DOHH2 (cell line): ENCODE measurements around the gene LEMD1.
"Not testable (repeated sequence)": the region's sequence is repeated elsewhere in the genome, so short reads cannot be mapped to it uniquely, and the experiment has no call there.

ENCODE experiments used
- H3F3A ChIP-seq: fragments of 200-600 bp; sonication (generic), shearing (Covaris generic); 2 replicates; pipeline ENCODE4 v1.6.0; 2016; ENCODE audit warnings: antibody characterized with exemption, mild to moderate bottlenecking; ENCODE audit not compliant: control insufficient read depth, insufficient read depth
- H3K27ac ChIP-seq: fragments of 200-600 bp; sonication (generic); 2 replicates; pipeline ENCODE4 v1.5.1; 2014; ENCODE audit warnings: low read depth, mild to moderate bottlenecking, low read length, moderate library complexity
- H3K27me3 ChIP-seq: fragments of 200-600 bp; sonication (generic); 2 replicates; pipeline ENCODE4 v1.6.1; 2014; ENCODE audit warnings: mild to moderate bottlenecking, low read length, mixed read lengths; ENCODE audit not compliant: control insufficient read depth
- H3K36me3 ChIP-seq: fragments of 200-600 bp; sonication (generic); 2 replicates; pipeline ENCODE4 v1.6.1; 2014; ENCODE audit warnings: mild to moderate bottlenecking, low read length, moderate library complexity, mixed read lengths; ENCODE audit not compliant: control insufficient read depth
- H3K4me1 ChIP-seq: fragments of 200-600 bp; sonication (generic); 2 replicates; pipeline ENCODE4 v1.6.1; 2014; ENCODE audit warnings: mild to moderate bottlenecking, low read length, mixed read lengths; ENCODE audit not compliant: control insufficient read depth
- H3K4me2 ChIP-seq: fragments of 200-600 bp; sonication (generic); 2 replicates; pipeline ENCODE4 v1.6.0; 2014; ENCODE audit warnings: mild to moderate bottlenecking, low read length, moderate library complexity
- H3K4me3 ChIP-seq: fragments of 200-600 bp; sonication (generic); 2 replicates; pipeline ENCODE4 v1.5.1; 2014; ENCODE audit warnings: mild to moderate bottlenecking, low read length, mixed read lengths
- H3K79me2 ChIP-seq: fragments of 200-600 bp; sonication (generic); 2 replicates; pipeline ENCODE4 v1.6.1; 2014; ENCODE audit warnings: mild to moderate bottlenecking, low read length, mixed read lengths; ENCODE audit not compliant: control insufficient read depth
- H3K9me2 ChIP-seq: fragments of 200-600 bp; sonication (generic); replicated peaks from 2 replicates; pipeline ENCODE4 v1.6.1; 2014; ENCODE audit warnings: mild to moderate bottlenecking, low read length, mixed read lengths; ENCODE audit not compliant: control insufficient read depth
- H3K9me3 ChIP-seq: fragments of 200-600 bp; sonication (generic); 2 replicates; pipeline ENCODE4 v1.6.1; 2014; ENCODE audit warnings: antibody characterized with exemption, low read length, mixed read lengths; ENCODE audit not compliant: control insufficient read depth, insufficient read depth
- H4K20me1 ChIP-seq: fragments of 200-600 bp; sonication (generic); 2 replicates; pipeline ENCODE4 v1.6.0; 2014; ENCODE audit warnings: low read depth, mild to moderate bottlenecking, antibody characterized with exemption, low read length, moderate library complexity; ENCODE audit not compliant: control insufficient read depth, insufficient read depth
- CTCF ChIP-seq: fragments of 200-600 bp; sonication (generic); IDR thresholded peaks from one replicate; pipeline ENCODE4 v1.5.1; 2014; ENCODE audit warnings: antibody characterized with exemption, mild to moderate bottlenecking, low read depth, low read length; ENCODE audit not compliant: poor library complexity, severe bottlenecking
- EZH2phosphoT487 ChIP-seq: fragments of 200-600 bp; sonication (generic); IDR thresholded peaks from 2 replicates; pipeline ENCODE4 v1.6.1; 2017; ENCODE audit warnings: borderline replicate concordance, mild to moderate bottlenecking, antibody characterized with exemption, low read length, moderate library complexity, mixed read lengths

Gene LEMD1

DNA sequence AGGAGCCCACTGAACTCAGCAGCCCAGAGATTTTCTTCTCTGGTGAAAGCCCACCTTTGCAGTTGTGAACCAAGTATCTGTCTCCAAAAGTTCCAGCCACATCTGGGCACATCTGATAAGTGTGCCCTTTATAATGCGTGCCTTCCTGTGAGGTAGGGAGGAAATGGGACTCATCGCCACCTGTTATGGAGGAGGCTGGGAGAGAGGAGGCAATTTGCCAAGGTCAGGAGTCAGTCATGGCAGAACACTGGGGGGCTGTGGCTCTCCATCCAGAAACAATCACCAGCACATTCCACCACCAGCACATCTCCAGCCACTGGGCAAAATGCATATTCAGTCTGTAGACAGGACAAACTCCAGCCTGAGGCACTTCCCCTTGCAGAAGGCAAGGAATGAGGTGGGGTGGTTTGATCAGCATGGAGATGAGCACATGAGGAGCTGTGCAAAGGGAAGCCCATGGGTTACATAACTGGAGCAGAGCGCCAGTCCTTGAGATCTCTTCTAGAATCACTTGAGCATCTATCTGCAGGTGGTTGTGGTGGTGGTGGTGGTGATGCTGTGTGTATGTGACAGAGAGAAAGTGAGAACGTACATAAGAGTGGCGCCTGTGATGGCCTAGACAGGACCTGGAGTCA is 15.0 kb upstream of the LEMD1 start:
- H3K9me3 ChIP-seq, result no peaks in the 10 kb centered on the region
- no peaks in the 10 kb centered on the region for H3K79me2 ChIP-seq
- no peaks in the 10 kb centered on the region for H3K36me3 ChIP-seq
- no peak overlapping the region for H3K27ac ChIP-seq
- no peak overlapping the region for H3K4me3 ChIP-seq
- no peaks in the 10 kb centered on the region; the same call in 1 of the 2 replicates for H3K27me3 ChIP-seq
- no peaks in the 10 kb centered on the region for H3F3A ChIP-seq
- TF ChIP-seq EZH2phosphoT487, result no peak
- TF ChIP-seq CTCF, result no peak
- H3K4me2 ChIP-seq, result no peak overlapping the region
- H3K9me2 ChIP-seq, result no peaks in the 10 kb centered on the region
- no peaks in the 10 kb centered on the region for H4K20me1 ChIP-seq
- H3K4me1 ChIP-seq, result peaks cover 70% of the 10 kb centered on the region

GRCh38 chr1:205435578-205436573 is 14.0 kb upstream of the LEMD1 start:
- TF ChIP-seq CTCF (no peak), EZH2phosphoT487 (no peak)
- no peaks in the 10 kb centered on the region for H3K79me2 ChIP-seq
- H3K36me3 ChIP-seq, result no peaks in the 10 kb centered on the region
- no peaks in the 10 kb centered on the region; the same call in 1 of the 2 replicates for H3F3A ChIP-seq
- no peaks in the 10 kb centered on the region for H3K9me2 ChIP-seq
- H4K20me1 ChIP-seq, result no peaks in the 10 kb centered on the region
- H3K27me3 ChIP-seq, result no peaks in the 10 kb centered on the region; the same call in 1 of the 2 replicates
- H3K4me1 ChIP-seq, result peaks cover 69% of the 10 kb centered on the region
- no peak overlapping the region for H3K27ac ChIP-seq
- peak overlapping the region; percentile 11; the same call in 1 of the 2 replicates for H3K4me2 ChIP-seq
- no peaks in the 10 kb centered on the region for H3K9me3 ChIP-seq
- no peak overlapping the region for H3K4me3 ChIP-seq

DNA sequence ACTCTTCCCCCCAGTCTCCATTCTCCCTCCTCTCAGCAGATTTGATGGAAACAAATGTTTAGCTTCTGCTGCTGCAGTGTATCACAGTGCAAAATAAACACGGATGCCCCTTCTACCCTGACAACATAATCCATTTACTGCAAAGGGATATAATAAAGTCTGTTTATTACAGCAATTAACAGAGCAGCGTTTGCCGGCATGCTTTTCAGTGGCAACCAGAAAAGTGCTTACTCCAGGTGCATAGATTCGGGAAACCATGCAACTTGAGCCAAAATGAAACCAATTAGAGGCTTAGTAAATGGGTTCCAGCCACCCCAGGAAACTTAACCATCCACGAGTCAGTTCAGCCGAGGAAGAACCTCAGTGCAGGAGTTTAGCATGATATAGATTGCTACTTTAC is 12.9 kb upstream of the LEMD1 start:
- Histone ChIP-seq H3K79me2 (no peaks in the 10 kb centered on the region), H4K20me1 (no peaks in the 10 kb centered on the region), H3K4me3 (no peak overlapping the region), H3K36me3 (no peaks in the 10 kb centered on the region), H3K4me2 (no peak overlapping the region), H3K9me3 (no peaks in the 10 kb centered on the region), H3K9me2 (no peaks in the 10 kb centered on the region), H3K4me1 (peaks cover 69% of the 10 kb centered on the region), H3K27ac (no peak overlapping the region), H3K27me3 (no peaks in the 10 kb centered on the region), H3F3A (no peaks in the 10 kb centered on the region; the same call in 1 of the 2 replicates)
- TF ChIP-seq CTCF (no peak), EZH2phosphoT487 (no peak)

DNA sequence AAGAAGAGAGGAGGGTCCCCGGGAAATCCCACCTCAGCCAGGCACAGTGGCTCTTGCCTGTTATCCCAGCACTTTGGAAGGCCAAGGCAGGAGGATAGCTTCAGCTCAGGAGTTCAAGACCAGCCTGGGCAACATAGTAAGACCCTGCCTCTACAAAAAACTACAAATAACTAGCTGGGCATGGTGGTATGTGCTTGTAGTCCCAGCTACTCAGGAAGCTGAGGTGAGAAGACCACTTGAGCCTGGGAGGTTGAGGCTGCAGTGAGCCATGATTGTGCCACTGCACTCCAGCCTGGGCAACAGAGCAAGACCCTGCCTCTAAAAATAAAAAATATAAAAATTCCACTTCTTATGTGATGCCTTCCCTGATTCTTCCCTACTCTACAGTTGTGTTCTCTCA is 10.8 kb upstream of the LEMD1 start:
- not testable (repeated sequence) for H3K27ac ChIP-seq, H3K36me3 ChIP-seq, H3K79me2 ChIP-seq, H3K4me3 ChIP-seq, H3K9me3 ChIP-seq, H4K20me1 ChIP-seq, H3K4me2 ChIP-seq, H3K27me3 ChIP-seq, H3F3A ChIP-seq, H3K9me2 ChIP-seq
- H3K4me1 ChIP-seq, result peaks cover 50% of the 10 kb centered on the region
